Thoracic aorta (tissue), 2 donors: ENCODE results near the gene AGL. TPM values are rescaled to one million over a fixed set of nuclear protein-coding genes. Genes with fewer than 3 reads are reported as not detected.
"Not testable (repeated sequence)": the region's sequence is repeated elsewhere in the genome, so short reads cannot be mapped to it uniquely, and the experiment has no call there.

Source experiments
- ATAC-seq: fragments of 150-250 bp; one replicate; pipeline ENCODE4 v1.8.0; 2017; ENCODE audit warnings: low read depth; ENCODE audit not compliant: insufficient number of reproducible peaks, low FRiP score
- DNase-seq: peaks from one replicate; pipeline ENCODE4 v3.0.0-alpha.2; 2020; ENCODE audit warnings: low spot score
- H3K27ac ChIP-seq, 2 donors: fragments of 200-600 bp; sonication (generic); 1 replicate in 1 of 2; 2 replicates in 1 of 2; pipeline ENCODE4 v1.5.1; 2016; ENCODE audit warnings: mild to moderate bottlenecking in 2 of 2, moderate library complexity in 2 of 2
- H3K27me3 ChIP-seq: fragments of 200-600 bp; sonication (generic); replicated peaks from 2 replicates; pipeline ENCODE4 v1.6.0; 2016; ENCODE audit warnings: mild to moderate bottlenecking; ENCODE audit not compliant: insufficient read depth
- H3K36me3 ChIP-seq: fragments of 200-600 bp; sonication (generic); one replicate; pipeline ENCODE4 v1.5.1; 2016
- H3K4me1 ChIP-seq, 2 donors: fragments of 200-600 bp; sonication (generic); 1 replicate in 1 of 2; 2 replicates in 1 of 2; pipeline versions ENCODE4 v1.5.1 to v1.6.0; 2016; ENCODE audit warnings: low read depth in 2 of 2, mild to moderate bottlenecking in 1 of 2; ENCODE audit not compliant: control insufficient read depth in 1 of 2
- H3K4me3 ChIP-seq: fragments of 200-600 bp; sonication (generic); 2 replicates; pipeline ENCODE4 v1.5.1; 2016; ENCODE audit warnings: mild to moderate bottlenecking
- H3K9me3 ChIP-seq: fragments of 200-600 bp; sonication (generic); 2 replicates; pipeline ENCODE4 v1.5.1; 2016
- CTCF ChIP-seq: fragments of 200-600 bp; sonication (generic); IDR thresholded peaks from one replicate; pipeline ENCODE4 v1.5.1; 2019; ENCODE audit warnings: antibody characterized with exemption
- total RNA-seq, 2 donors: library from RNA; depleted of rRNA; stranded (reverse); fragments of >200 nt; gene quantifications; one replicate each; pipeline versions ENCODE4 v1.1.0 to v1.2.3, GENCODE V29; 2016

The AGL gene
- total RNA-seq, 2 donors from 2014 or later: 21.3 to 36.2 TPM

- ATAC-seq (no peak), DNase-seq (no peak)
- no peak for TF ChIP-seq CTCF
- H3K27me3 ChIP-seq: no peaks in the 10 kb centered on the region
- no peaks in the 10 kb centered on the region for H3K36me3 ChIP-seq
- peaks cover 13 to 25% of the 10 kb centered on the region in 2 donors for H3K4me1 ChIP-seq
- no peaks in the 10 kb centered on the region for H3K9me3 ChIP-seq
- H3K27ac ChIP-seq: no peak overlapping the region
- H3K4me3 ChIP-seq: no peak overlapping the region
Measured at GRCh38 chr1:99852648-99853047, 2.5 kb downstream of the AGL start.

GRCh38 chr1:99855914-99856450, 5.8 kb downstream of the AGL start:
- ATAC-seq (no peak), DNase-seq (no peak)
- H3K36me3 ChIP-seq: no peaks in the 10 kb centered on the region
- no peak overlapping the region for H3K4me3 ChIP-seq
- H3K27me3 ChIP-seq: no peaks in the 10 kb centered on the region
- TF ChIP-seq CTCF: no peak
- peaks cover 9 to 18% of the 10 kb centered on the region in 2 donors for H3K4me1 ChIP-seq
- no peak overlapping the region for H3K27ac ChIP-seq
- no peaks in the 10 kb centered on the region for H3K9me3 ChIP-seq

GRCh38 chr1:99857041-99857440, 6.9 kb downstream of the AGL start:
- not testable (repeated sequence) for DNase-seq, H3K27ac ChIP-seq, H3K9me3 ChIP-seq, ATAC-seq, H3K27me3 ChIP-seq, H3K4me3 ChIP-seq, H3K36me3 ChIP-seq
- H3K4me1 ChIP-seq: peaks cover 0 to 16% of the 10 kb centered on the region in 2 donors

- H3K4me3 ChIP-seq: no peak overlapping the region
- peaks cover 0 to 4% of the 10 kb centered on the region in 2 donors for H3K4me1 ChIP-seq
Measured at GRCh38 chr1:99858286-99858685, 8.1 kb downstream of the AGL start.

GRCh38 chr1:99858881-99859280, 8.7 kb downstream of the AGL start:
- no peak for TF ChIP-seq CTCF
- H3K27me3 ChIP-seq: no peaks in the 10 kb centered on the region
- ATAC-seq (no peak), DNase-seq (no peak)
- no peaks in the 10 kb centered on the region for H3K4me1 ChIP-seq
- no peak overlapping the region for H3K4me3 ChIP-seq
- H3K9me3 ChIP-seq: no peaks in the 10 kb centered on the region
- no peaks in the 10 kb centered on the region for H3K36me3 ChIP-seq
- no peak overlapping the region for H3K27ac ChIP-seq

More at GRCh38 chr1:99858286-99858685, 8.1 kb downstream of the AGL start:
- no peaks in the 10 kb centered on the region for H3K27me3 ChIP-seq
- DNase-seq (no peak), ATAC-seq (no peak)
- H3K27ac ChIP-seq: no peak overlapping the region
- H3K9me3 ChIP-seq: no peaks in the 10 kb centered on the region
- H3K36me3 ChIP-seq: no peaks in the 10 kb centered on the region
- no peak for TF ChIP-seq CTCF

GRCh38 chr1:99860703-99861102, 10.5 kb downstream of the AGL start:
- no peak overlapping the region for H3K4me3 ChIP-seq
- H3K36me3 ChIP-seq: no peaks in the 10 kb centered on the region
- ATAC-seq (no peak), DNase-seq (no peak)
- no peaks in the 10 kb centered on the region for H3K4me1 ChIP-seq
- H3K9me3 ChIP-seq: no peaks in the 10 kb centered on the region
- TF ChIP-seq CTCF: no peak
- H3K27me3 ChIP-seq: no peaks in the 10 kb centered on the region
- H3K27ac ChIP-seq: no peak overlapping the region
